ENCODE results near the gene BMP3. TPM values are rescaled to one million over a fixed set of nuclear protein-coding genes. Genes with fewer than 3 reads are reported as not detected.

BMP3 gene
- polyA plus RNA-seq, 1 of the 3 experiments (the other 2 are of a cell fraction) = 0.12 TPM

GRCh38 chr4:81061344-81061730 is 30.8 kb downstream of the BMP3 start:
- no peaks in the 10 kb centered on the region for H3K9me3 ChIP-seq
- no peak overlapping the region for H3K4me3 ChIP-seq (ENCODE audit: low read depth in 2 of 2, low read length in 1 of 2)
- POLR2A ChIA-PET = no interaction called here
- no peaks in the 10 kb centered on the region for H3K79me2 ChIP-seq (ENCODE audit: insufficient read depth)
- no peak for DNase-seq
- no peak overlapping the region for H2AFZ ChIP-seq (ENCODE audit: low read depth)
- no peaks in the 10 kb centered on the region for H3K9me2 ChIP-seq
- peaks cover 13% of the 10 kb centered on the region; the same call in 1 of the 2 replicates for H3K27me3 ChIP-seq (ENCODE audit: insufficient read depth)
- no peaks in the 10 kb centered on the region for H3F3A ChIP-seq (replicated peaks; ENCODE audit: insufficient read depth)
- no peak overlapping the region for H3K9ac ChIP-seq
- no peak overlapping the region for H3K27ac ChIP-seq (ENCODE audit: low read depth in 2 of 2, low read length in 1 of 2)
- H4K20me1 ChIP-seq (ENCODE audit: insufficient read depth) = no peaks in the 10 kb centered on the region
- H3K4me2 ChIP-seq = no peak overlapping the region
- H3K36me3 ChIP-seq (replicated peaks in 1 of 2; ENCODE audit: control insufficient read depth in 1 of 2, insufficient read depth in 2 of 2, low read length in 1 of 2) = no peaks in the 10 kb centered on the region
- CTCF ChIA-PET = interaction anchor here (2.4 kb wide), 1 partner anchor 8 kb away, joined by 7 read pairs; no protein-coding TSS in a partner anchor
- TF ChIP-seq ZBTB33 (IDR thresholded peaks at IDR 0.05; ENCODE audit: borderline replicate concordance, low read depth) (no peak), FOXM1 (IDR thresholded peaks at IDR 0.05; ENCODE audit: low read depth) (no peak), CTCF (IDR thresholded peaks at IDR 0.05) (no peak), TEAD4 (IDR thresholded peaks at IDR 0.05; ENCODE audit: borderline replicate concordance, insufficient read depth) (no peak), EZH2phosphoT487 (IDR thresholded peaks at IDR 0.05; ENCODE audit: borderline replicate concordance, low read depth) (no peak), EP300 (IDR thresholded peaks at IDR 0.05; ENCODE audit: borderline replicate concordance in 1 of 2, low read depth in 1 of 2, low read length in 1 of 2) (no peak), PBX3 (IDR thresholded peaks at IDR 0.05) (no peak), SMC3 (IDR thresholded peaks at IDR 0.05; ENCODE audit: low read depth, low read length) (no peak)
- no peaks in the 10 kb centered on the region for H3K4me1 ChIP-seq (ENCODE audit: control insufficient read depth in 1 of 2, insufficient read depth in 2 of 2, low read depth in 1 of 2, low read length in 1 of 2)

- POLR2A ChIA-PET = no interaction called here
- H3K79me2 ChIP-seq (ENCODE audit: insufficient read depth) = no peaks in the 10 kb centered on the region
- H3K9me2 ChIP-seq = no peaks in the 10 kb centered on the region
- WGBS (ENCODE audit: low lambda C conversion rate) = 0% methylated on average over 1 of the region's 1 CpG
- H3K4me3 ChIP-seq (ENCODE audit: low read depth in 2 of 2, low read length in 1 of 2) = no peak overlapping the region
- TF ChIP-seq ZBTB33 (IDR thresholded peaks at IDR 0.05; ENCODE audit: borderline replicate concordance, low read depth) (no peak), MEF2A (IDR thresholded peaks at IDR 0.05; ENCODE audit: borderline replicate concordance, low read depth) (no peak), FOXJ3 (CRISPR knock-in tag; IDR thresholded peaks at IDR 0.05) (no peak)
- CTCF ChIA-PET = interaction anchor here (2.0 to 2.4 kb wide), 2 partner anchors 8 to 9 kb away, joined by 7 read pairs; no protein-coding TSS in a partner anchor
- no peak overlapping the region for H3K4me2 ChIP-seq
- H3K36me3 ChIP-seq (replicated peaks in 1 of 2; ENCODE audit: control insufficient read depth in 1 of 2, insufficient read depth in 2 of 2, low read length in 1 of 2) = no peaks in the 10 kb centered on the region
- no peak overlapping the region for H2AFZ ChIP-seq (ENCODE audit: low read depth)
- no peaks in the 10 kb centered on the region for H3K4me1 ChIP-seq (ENCODE audit: control insufficient read depth in 1 of 2, insufficient read depth in 2 of 2, low read depth in 1 of 2, low read length in 1 of 2)
- H3K27me3 ChIP-seq (ENCODE audit: insufficient read depth) = peaks cover 20% of the 10 kb centered on the region; the same call in 1 of the 2 replicates
- no peak for DNase-seq
- no peaks in the 10 kb centered on the region for H3F3A ChIP-seq (replicated peaks; ENCODE audit: insufficient read depth)
- no peaks in the 10 kb centered on the region for H4K20me1 ChIP-seq (ENCODE audit: insufficient read depth)
- no peak overlapping the region for H3K9ac ChIP-seq
- H3K27ac ChIP-seq (ENCODE audit: low read depth in 2 of 2, low read length in 1 of 2) = no peak overlapping the region
- no peaks in the 10 kb centered on the region for H3K9me3 ChIP-seq
Observed at GRCh38 chr4:81062001-81062400, 31.5 kb downstream of the BMP3 start.
